Activated naive CD8-positive, alpha-beta T cell treated with anti-CD3 and anti-CD28 coated beads, Interleukin-2, amount 50 U/mL, for 16 hours (primary cell): Measurements from ENCODE around the gene FAM124A.

Experiments
- DNase-seq: peaks from one replicate; pipeline ENCODE4 v3.0.0-alpha.2; 2020; ENCODE audit warnings: low read depth, low spot score

FAM124A gene, protein sequence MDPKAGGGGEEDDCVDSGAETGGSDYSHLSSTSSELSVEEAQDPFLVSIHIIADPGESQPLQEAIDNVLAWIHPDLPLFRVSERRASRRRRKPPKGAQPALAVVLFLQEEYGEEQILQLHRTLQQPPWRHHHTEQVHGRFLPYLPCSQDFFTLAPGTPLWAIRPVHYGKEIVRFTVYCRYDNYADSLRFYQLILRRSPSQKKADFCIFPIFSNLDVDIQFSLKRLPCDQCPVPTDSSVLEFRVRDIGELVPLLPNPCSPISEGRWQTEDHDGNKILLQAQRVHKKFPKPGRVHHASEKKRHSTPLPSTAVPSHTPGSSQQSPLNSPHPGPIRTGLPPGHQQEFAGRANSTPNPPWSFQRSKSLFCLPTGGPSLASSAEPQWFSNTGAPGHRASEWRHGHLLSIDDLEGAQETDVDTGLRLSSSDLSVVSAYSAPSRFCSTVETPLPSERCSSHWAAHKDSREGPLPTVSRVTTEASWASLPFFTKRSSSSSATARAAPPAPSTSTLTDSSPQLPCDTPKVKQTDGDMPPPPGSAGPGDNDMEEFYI

DNA sequence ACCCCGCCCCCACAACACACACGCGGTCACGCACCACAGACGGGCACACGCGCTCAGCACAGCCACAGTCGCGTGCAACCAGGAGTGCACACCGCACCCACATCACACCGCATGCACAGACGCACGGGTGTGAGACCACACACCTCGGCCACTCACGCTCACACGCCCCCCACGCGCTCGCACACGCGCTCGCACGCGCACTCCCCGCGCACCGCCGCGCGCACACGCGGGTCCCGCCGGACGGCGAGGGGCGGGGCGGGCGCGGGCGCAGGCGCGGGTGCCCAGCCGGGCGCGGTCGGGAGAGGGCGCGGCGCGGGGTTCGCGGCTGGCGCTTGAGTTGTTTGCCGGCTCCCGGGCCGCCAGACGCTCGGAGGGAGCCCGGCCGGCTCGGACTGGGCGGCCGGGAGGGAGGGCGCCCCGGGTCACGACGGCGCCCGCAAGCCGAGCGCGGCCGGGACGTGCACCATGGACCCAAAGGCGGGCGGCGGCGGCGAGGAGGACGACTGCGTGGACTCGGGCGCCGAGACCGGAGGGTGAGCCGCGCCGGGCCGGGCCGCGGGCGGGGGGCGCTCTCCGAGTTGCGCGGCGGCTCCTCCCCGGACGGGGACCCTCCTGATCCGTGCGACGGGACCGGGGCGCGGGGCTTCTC lies at the start of gene FAM124A:
Gene FAM124A, plus strand, starts transcription at position 362 of the 649 bp plus-strand sequence. Its CDS starts 104 bp downstream, at position 466.
- DNase-seq, result peak; percentile 4

DNA sequence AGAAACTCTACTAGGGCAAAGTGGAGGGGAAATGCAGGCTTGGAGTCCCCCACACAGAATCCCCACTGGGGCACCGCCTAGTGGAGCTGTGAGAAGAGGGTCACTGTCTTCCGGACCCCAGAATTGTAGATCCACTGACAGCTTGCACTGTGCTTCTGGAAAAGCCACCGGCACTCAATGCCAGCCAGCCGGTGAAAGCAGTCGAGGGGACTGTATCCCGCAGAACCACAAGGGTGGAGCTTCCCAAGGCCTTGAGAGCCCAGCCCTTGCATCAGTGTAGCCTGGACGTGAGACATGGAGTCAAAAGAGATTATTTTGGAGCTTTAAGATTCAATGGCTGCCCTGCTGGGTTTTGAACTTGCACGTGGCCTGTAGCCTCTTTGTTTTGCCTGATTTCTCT lies 47.2 kb upstream of the FAM124A start:
- no peak for DNase-seq

DNA sequence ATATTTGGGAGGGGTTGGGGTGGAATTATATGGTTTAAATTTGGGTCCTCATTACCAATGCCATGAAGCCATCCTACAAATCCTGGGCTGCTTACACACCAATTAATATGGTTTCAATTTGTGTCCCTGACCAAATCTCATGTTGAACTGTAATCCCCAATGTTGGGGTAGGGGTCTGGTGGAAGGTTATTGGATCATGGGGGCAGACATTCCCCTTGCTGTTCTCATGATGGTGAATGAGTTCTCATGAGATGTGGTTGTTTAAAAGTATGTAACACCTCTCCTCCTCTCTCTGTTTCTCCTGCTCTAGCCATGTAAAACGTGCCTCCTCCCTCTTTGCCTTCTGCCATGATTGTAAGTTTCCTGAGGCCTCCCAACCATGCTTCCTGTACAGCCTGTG lies 46.6 kb upstream of the FAM124A start:
- DNase-seq, result no peak

DNA sequence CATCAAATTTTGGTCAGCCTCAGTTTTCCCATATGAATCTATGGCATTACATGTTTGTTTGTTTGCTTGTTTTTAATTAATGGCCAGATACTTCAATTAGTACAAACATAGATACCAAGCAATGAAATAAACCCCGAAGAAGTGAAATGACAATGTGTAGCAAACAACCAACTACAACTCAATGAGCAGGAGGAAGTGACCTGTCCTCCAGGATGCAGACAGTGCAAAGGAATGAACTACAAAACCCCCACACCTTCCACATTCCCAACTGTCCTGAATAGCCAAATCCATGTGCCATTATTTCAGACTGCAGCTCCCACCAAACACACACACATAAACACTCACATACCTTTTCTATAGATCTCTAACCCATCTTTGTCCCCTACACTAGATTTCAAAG lies 45.0 kb upstream of the FAM124A start:
- DNase-seq, result no peak

DNA sequence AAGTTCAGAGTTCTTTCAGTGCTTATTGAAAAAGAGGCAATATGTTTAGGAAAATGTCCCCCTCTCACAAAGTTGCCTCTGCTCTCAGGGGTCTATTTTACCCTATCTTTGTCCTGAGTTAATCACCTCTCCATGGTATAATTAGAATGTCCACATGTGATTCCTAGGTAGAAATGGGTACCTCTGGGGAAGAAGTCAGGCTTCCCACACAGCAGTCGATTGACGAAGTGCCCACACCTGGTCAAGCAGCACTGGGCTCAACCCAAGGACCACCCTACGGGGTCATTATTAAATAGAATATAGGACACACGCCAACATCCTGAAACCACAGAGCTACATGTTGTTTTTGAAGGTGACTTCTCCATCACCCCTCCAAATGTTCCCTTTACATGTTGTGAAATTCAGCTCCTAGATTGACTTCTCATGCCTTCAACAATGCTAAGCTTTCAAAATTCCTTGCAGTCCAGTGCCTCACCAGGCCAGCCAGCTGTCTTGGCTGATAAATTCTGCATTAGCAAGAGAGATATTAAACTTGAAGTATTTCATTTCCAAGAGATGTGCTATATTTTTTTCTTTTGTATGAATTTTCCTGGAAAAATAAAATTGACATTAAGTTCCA lies 43.6 kb upstream of the FAM124A start:
- DNase-seq, result no peak

DNA sequence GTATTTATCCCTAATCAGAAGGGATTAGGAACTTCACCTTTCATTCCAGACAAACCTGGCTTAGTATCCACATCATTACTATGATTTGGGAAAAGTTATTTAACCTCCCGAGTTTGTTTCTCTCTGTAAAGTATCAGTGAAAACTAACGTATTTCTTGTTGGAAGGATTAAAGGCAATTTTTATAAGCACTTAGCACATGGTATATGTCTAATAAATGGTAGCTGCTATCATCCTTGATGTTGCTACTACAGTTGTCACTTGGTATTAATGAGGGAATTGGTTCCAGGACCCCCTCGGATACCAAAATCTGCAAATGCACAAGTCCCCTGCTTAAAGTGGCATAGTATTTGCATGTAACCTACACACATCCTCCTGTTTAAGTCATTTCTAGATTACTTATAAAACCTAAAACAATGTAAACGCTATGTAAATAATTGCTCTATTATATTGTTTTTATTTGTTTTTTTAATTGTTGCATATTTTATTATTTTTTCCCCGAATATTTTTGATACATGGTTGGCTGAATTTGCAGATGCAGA lies 42.7 kb upstream of the FAM124A start:
- no peak for DNase-seq

DNA sequence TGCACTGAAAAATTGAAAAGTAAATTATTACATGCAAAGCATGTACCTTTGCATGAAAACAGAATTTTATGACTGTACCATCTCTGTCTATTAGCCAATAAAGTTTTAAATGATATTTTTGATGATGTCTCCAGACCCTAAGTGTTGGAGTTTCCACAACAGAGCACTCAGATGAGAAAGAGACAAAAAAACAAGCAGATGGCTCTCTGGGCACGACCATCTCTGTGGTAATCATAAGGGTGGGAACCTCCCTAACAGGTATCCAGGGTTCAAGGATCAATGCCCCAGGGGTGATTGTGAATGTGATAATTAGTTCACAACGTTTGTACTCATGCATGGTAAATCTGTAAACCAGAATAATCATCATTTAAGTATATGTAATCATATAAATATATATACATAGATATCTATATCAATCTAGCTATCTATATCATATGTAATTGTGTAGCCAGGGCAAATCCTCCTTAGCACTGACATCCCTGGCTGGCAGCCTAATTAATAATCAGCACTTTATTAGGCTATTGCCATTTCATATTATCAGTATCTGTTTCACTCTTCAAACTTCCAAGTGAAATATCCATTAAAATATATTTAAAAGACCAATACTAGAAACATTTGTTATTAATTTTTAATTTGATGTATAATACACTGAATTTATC lies 41.2 kb upstream of the FAM124A start:
- DNase-seq, result no peak

DNA sequence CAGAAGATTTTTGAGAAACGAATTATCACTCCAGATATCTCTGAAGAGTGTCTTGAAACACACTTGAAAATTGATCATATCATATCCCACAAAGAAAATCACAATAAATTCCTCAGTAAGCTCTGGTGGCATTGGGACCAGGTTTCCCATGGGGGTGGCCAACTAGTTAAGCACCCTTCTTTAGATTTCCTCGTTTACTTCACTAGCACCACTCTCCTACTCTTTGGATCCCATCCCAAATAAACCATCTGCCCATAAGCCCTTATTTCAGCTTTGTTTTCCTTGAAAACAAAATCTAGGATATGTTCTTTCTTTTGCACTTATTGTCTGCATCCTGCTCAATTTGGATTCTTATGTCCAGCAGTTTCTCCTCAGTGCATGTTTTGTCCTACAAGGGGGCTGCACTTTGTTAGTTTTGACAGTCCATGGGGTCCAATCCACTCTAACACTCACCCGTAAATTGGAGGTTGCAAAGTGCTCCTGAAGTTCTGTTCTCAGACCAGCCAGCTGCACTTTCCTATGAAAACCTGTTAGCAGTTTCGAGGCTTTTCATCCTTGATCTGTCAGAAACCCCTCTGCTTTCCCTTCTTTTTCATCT lies 40.3 kb upstream of the FAM124A start:
- DNase-seq, result no peak

DNA sequence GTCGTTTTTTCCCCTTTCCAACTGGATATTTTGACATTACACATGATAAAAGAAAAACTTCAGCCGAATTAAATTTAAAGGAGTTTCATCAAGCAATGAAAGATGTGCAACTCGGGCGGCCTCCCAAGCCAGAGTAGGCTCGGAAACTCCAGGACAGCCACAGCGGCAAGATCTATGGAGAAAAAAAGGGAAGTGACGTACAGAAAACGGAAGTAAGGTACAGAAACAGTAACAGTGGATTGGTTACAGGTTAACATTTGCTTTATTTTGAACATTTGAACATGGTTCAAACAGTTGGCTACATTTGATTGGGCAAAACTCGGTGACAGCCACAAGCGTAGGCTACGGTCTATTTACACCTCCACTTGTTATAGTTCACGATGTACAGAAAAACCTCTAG lies 30.5 kb upstream of the FAM124A start:
- DNase-seq, result no peak

DNA sequence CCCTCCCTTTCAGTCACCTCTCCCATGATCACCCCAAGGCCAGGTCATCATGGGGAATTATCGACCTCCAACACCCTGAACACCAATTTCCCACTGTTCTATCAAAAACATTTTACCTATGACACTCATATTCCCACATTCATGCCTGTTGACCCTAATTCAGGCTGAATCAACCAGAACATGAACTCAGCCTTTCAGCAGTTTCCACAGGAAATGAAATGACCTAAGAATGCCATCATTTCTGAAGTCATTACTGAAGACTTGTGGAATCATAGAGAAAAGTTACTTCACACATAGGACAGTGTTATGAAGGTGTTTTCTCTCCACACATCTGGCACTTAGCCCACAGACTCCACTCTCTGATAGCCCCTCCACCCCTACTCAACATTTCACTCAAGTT lies 29.9 kb upstream of the FAM124A start:
- no peak for DNase-seq

DNA sequence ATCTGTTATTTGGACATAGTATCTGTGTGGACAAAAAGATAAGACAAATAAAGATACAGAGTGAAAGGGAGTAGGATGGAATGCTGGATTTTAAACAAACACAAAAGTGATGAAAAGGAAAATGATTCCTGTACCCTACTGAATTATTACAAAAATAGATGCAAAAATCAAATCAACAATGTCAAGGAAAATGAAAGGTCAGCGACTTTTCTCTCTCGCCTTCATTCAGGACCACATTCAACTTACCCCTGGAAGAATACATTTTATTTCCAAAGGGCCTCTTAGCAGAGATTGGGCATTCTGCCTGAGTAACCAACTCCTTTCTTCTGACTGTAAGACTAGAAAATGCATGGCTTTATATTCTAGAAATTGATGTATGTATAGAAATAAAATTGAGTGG lies 28.8 kb upstream of the FAM124A start:
- DNase-seq, result no peak

DNA sequence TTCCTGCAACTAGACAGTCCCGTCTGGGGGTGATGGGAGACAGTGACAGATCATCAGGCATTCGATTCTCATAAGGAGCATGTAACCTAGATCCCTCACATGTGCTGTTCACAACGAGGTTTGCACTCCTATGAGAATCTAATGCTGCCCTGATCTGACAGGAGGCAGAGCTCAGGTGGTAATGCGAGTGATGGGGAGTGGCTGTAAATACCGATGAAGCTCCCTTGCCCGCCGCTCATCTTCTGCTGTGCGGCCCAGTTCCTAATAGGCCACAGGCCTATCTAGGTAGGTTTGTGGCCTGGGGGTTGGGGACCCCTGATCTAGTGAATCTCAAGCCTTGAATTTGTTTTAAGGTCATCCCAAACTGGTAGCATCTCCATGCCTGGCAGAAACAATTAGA lies 27.3 kb upstream of the FAM124A start:
- no peak for DNase-seq

DNA sequence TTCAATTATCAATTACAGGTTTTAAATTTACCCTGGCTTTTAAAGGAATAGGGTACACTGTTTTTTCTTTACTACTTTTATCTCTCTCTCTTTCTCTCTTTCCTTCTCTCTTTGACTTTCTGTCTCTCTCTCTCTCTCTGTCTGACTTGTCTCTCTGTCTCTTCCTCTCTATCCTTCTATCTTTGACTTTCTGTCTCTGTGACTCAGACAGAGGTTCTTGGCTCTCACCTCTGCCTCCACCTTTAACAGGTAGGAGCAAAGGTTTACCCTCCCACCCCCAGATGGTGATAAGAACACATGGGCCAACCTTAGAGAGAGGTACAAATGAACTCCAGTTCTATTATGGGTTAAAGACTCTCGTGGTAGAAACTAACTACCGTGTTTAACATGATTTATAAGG lies 20.3 kb upstream of the FAM124A start:
- no peak for DNase-seq

DNA sequence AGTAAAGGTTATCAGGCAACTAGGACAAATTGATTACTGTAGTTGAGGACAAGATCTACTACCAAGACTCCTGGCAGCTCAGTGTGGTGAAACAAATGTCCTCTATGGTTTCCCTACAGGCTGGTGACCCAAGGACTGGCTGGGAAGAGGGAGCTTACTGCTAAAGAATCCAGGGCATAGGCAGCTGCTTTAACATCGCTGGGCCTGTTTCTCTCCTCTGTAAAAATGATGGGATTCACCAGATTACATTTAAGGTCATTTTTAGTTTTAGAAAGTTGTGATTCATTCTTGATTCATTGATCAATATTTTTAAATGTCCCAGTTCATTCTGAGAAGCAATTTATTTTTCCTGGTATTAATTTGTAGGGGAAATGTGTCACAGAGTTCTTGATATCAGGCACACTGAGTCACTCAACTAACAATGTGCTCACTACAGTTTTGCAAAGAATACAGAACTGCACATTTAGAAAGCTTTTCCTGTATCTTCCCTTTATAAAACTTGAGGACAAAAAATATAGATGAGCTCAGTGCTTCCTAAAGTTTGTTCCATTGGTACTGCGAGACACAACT lies 19.6 kb upstream of the FAM124A start:
- DNase-seq, result no peak

DNA sequence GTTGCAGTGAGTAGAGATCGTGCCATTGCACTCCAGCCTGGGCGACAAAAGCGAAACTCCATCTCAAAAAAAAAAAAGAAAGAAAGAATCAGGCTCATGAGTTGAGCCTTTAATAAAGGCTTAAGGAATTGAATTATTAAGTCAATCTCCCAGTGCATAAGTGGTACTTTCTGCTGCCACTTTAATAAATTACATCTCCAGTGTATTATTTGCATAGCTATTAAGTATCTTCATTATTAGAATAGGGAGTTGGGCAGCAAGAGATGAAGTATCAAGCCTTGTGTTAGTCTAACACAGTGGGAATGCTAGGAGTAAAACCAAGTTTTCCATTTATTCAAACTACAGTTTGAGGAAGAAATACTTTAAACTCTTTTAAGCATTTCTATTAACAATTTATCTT lies 15.6 kb upstream of the FAM124A start:
- DNase-seq, result no peak

DNA sequence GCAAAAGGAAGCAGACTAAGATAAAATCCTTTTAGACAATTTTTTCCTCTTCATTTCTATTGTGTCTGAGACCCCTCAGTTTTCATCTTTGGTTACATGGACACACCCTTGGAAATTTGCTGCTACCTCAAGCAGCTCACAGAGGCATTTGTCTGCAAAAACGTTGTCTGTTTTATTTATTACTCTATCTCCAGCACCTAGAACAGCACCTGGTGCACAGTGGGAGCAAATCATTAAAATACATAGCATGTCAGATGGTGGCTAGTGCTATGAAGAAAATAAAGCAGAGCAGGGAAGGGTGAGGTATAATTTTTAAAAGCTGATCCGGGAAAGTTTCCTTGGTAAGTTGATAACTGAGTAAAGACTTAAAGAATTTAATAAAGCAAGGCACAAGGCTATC lies 14.3 kb upstream of the FAM124A start:
- no peak for DNase-seq

DNA sequence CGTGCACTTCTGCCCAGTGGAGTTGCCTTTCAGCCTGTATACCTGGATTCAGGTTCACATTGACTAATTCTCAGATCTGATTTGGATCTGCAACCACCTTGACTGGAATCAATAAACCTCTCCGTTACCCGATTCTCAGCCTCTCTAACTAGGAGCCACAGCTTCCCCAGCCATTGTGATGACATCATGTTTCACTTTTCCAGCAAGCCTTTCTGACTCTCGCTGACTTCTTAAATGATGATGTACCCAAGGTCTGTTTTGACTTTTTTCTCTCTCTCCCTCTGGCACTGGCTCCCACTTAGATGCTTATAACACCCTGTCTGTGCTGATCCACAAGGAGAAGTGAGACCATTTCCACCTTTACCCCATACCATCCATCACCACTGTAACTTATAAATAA lies 13.5 kb upstream of the FAM124A start:
- no peak for DNase-seq

DNA sequence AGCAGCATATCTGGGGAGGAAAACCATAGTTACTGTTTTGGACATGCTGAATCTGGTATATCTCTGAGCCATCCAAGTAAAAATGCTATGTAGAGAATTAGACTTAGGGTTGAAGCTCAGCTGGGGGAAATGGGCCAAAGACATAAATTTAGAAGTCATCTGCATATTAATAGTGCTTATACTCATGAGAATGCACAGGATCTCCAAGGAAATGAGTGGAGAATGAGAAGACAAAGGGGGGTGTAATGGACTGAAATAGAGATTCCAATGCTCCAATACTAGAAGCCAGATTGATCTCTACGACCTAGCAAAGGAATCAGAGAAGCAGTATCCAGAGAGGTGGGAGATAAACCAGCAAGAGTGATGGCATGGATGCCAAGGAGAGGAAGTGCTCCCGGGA lies 10.3 kb upstream of the FAM124A start:
- DNase-seq, result no peak

DNA sequence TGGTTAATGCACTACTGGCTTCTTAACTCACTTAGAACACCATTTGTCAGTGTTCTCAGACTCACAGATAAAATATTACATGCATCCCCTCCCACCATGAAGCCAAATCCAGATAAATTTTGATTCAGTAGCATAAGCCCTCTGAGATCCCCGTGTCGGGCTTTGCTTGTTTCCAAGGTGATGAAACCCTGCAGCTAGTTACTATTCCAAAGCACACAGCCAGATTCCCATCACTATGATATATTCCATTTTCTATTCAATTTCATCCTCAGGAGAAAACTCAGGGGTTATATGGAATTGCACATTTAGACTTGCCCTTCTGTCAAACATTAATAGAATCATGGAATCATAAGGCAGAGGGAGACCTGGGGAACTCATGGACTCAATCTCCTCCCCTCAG lies 9.4 kb upstream of the FAM124A start:
- DNase-seq, result no peak

DNA sequence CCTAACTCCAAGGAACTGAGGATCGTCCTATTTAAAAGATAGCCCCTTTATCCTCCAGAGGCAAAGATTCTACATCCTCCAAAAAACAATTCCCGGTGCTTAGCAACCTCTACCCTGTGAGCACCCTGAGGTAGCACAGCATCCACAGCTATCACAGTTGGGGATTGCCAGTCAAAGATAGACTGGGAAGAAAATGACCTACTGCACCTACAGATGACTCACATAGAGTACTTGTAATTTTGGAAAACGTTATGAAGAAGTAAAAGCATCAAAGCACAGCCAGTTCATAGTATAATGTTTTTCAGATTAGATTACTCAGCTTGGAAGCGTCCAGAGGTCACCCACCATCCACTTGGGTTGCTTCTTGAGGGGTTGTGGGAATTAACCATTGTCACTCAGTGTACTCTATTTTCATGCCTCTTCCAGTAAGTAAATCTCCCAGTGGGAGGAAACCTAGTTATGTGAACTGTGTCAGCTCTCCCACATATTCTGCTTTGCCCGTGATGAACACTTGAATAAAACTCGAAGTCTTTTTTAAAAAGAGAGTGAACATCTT lies 8.9 kb upstream of the FAM124A start:
- no peak for DNase-seq

DNA sequence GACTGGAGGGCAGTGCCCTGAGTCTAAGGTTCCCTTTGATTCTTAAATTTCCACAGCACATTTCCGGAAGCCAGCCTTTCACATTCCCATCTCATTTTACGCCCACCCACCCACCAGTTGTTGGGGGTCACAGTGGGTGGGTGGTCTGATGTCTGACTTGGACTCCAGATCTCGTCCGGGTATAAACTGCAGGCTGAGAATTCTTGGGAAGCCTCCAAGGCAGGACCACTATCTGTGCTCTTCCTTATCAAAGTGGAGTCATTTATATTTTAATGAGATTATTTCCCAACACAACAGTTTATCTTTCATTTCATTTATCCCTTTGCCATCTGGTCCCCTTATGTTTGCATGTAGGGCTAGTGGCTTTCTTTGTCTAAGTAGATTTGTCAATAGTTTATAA lies 3.6 kb upstream of the FAM124A start:
- no peak for DNase-seq
